Esophagus squamous epithelium (tissue), 4 donors: Measurements from ENCODE around the gene CUEDC1.

Experiments
- CTCF ChIP-seq, 6 experiments: fragments of 450-650 bp in 4 of 6; fragments of 200-600 bp in 2 of 6; sonication (generic) in 2 of 6; IDR thresholded peaks; one replicate each; pipeline ENCODE4 v1.5.1; 2016 to 2019; ENCODE audit warnings: antibody characterized with exemption in 6 of 6, mild to moderate bottlenecking in 4 of 6, moderate library complexity in 4 of 6
- POLR2A ChIP-seq, 4 donors: fragments of 450-650 bp; IDR thresholded peaks; one replicate each; pipeline ENCODE4 v1.6.1; 2017; ENCODE audit warnings: antibody characterized with exemption in 4 of 4, mild to moderate bottlenecking in 4 of 4, moderate library complexity in 3 of 4

- TF ChIP-seq POLR2A (IDR thresholded peaks at IDR 0.05) (no peak), CTCF (IDR thresholded peaks at IDR 0.05) (no peak)
Measured at GRCh38 chr17:57838857-57839570, 116.2 kb downstream of the CUEDC1 start.
